Inflammatory macrophage (primary cell): ENCODE results near the gene GNAT1.
"Not testable (repeated sequence)": the region's sequence is repeated elsewhere in the genome, so short reads cannot be mapped to it uniquely, and the experiment has no call there.

Experiments used
- DNase-seq, 2 donors: peaks; one replicate each; pipeline ENCODE4 v3.0.0-alpha.2; 2020 to 2022

Gene GNAT1

DNA sequence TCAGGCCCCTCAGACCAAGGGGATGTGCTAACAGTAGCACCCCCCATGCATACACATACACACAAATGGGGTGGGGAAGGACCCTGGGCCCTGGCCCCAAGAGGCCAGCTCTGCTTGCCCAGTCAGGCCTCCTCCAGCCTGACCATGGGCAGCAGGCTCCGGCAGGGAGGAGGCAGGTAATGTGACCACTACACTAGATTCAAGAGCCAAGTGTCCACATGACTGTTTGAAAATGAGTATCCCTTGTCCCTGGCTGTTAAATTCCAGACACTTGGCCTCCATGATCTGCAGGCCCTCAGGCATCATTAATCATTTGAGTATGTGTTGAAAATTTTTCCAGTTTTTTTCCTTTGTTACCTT is 30.7 kb downstream of the GNAT1 start:
- no peak for DNase-seq

DNA sequence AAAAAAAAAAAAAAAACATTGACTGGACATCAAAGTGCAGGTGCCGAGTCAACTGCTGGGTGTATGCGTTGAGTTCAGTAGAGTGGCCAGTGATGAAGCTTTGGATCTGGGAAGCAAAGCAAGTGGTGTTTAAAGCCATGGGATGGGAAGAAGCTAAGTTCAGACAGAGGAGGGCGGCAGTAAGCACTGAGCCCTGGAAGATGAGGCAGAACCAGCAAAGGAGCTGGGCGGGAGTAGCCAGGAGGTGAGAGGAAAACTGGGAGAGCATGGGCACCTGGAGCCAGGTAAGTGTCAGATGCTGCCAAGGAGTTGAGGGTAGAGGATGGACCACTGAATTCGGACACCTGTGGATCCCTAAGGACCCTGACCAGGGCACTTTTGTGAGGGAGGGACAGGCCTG is 33.2 kb downstream of the GNAT1 start:
- DNase-seq, result no peak

DNA sequence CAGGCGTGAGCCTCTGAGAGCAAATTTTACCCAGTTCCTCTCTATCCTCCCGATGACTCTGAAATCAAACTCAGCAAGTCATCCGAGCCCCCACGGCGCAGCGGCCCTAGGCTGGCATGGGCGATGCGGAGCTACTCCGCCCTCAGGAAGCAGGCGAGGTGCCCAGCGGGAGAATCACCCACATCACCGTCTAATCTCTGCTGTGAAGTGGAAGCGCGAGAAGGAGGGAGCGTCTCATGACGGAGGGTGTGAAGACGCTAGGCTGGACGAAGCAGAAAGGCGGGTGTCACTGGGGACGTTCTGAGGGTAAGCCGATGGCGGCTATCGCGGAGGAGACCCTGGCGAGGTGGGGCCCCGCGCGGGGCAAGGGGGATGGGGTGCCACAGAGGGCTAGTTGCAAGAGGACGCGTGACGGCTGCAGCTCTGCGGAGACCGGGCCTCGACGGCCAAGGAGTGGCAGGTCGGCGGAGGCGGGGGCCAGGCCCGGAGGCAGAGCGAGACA is 35.5 kb downstream of the GNAT1 start:
- DNase-seq, result peak in 1 of 2 donors; percentile 24

DNA sequence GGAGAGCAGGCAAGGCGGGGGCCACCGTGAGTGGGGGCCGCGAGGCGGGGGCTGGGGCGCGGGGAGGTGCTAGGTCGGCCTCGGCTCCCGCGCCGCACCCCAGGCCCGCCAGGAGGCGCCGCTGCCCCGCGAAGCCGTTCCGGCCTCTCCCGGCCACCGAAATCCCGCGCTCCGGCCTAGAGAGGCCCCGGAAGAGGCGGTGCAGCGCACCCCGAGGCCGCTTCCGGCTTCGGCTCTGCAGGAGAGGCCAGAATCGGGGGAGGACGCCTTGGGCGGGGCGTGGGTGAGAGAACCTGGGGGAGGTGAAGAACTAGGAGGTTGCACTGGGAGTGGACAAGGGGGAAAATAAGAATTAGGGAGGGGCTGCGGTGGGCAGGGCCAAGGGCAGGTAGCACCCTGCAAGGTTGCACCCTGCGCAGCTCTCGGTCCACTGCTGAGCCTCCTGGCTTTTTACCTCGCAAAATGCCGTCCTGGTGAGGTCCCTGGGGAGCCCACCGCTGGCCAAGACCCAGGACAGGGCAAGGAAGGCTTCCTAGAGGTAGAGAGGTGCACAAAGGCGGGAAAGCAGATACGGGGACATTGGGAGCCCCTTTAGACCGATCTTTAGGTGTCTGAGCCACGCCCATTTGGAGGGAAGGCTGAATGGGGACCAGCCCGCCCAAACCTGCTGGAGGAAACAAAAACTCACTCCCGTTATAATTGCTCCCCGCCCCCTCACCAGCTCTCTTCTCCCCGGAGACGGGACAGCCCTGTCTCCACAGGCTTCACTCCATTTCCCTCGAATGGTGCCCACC is 36.2 kb downstream of the GNAT1 start:
- peak; percentile 87 to 90 for DNase-seq

DNA sequence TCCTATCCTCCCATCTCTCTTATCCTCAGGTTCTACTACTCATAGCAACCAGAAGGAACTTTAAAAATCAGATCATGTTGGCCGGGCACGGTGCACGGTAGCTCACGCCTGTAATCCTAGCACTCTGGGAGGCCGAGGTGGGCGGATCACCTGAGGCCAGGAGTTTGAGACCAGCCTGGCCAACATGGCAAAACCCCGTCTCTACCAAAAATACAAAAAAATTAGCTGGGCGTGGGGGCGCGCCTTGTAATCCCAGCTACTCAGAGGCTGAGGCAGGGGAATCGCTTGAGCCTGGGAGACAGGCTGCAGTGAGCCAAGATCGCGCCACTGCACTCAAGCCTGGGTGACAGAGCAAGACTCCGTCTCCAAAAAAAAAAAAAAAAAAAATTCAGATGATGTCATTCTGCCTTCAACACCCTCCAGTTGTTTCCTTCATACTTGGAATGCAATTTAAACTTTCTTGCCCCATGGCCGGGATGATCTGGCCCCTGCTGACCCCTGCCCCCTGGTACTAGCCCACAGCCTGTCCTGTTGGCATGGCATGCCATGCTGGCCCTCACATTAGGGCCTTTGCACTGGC is 36.9 kb downstream of the GNAT1 start:
- not testable (repeated sequence) for DNase-seq

DNA sequence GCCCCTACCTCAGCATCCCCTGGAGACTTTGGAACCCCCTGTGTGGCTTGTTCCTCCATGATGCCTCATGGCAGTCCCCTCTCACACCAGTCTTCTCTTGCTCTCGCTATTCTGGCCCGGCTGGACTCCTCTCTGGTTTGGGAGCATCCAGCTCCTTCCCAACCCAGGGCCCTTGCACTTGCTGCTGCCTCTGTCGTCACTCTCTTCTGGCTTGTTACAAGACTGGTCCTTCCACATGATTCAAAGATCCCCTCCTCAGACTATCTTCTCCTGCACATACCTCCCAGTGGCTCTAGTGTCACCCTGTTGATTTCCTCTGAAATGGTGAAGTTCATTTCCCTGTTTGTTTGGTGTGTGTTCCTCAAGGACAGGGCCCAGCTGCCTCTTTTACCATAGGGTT is 38.1 kb downstream of the GNAT1 start:
- no peak for DNase-seq

DNA sequence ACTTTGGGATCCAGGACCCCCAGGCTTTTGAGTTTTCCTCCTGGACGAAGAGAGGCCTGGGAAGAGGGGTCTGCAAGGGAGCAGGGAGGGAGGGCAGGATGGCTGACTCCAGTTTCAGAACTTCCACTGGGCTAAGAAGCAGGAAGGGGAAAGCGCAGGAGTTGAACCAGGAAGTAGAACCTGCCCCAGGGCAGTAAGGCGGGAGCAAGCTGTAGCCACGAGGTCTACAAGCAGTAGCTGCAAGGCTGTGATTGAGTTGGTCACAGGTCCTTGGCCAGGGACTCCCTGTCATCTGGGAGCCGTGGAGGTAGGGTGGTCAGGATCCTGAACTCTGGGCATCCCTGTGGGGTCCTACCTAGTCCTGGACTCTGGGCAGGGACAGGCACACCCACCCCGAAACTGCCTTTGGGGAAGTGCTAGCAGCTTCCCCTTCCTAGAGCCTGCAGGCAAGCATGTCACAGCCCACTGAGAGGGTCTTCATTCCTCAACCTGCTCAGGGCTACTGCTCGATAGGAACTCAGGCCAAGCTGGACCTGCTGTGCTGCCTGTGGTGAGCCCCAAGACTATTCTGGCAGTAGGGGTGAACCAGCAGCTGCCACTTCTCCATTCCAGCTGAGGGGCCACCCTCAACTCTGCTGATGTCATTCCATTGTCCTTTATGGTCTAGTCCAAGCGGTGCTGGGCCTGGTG is 38.8 kb downstream of the GNAT1 start:
- DNase-seq, result peak; percentile 63 to 78

DNA sequence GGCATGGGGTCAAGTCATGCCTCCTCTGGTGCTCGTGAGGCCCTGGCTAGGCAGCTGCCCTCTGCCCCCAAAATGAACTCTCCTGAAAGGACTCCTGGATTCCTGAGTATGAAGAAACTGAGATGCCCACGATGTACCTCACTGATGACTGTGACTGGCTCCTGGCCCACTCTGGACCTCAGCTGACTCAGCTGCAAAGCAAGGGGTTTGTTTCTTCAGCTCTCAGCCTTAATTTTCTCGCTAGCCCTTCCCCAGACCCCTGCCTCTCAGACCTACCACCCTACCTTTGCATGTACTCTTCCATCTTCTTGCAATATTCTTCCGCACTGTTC is 39.4 kb downstream of the GNAT1 start:
- DNase-seq, result no peak

DNA sequence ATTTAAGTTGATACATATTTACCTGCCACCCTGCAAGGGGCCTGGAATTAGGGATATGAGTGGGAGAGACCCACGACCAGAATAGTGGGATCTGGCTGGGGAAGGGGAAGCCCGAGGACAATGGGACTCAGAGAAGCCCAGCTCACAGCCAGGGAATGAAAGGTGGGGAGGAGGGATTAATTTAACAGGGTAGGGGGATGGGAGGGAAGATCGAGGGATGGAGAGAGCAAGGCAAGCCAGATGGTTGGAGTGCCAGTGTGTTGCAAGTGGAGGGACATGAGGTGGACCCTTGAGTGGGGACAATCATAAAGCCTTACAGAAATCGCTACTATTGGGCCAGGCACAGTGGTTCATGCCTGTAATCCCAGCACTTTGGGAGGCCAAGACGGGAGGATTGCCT is 40.2 kb downstream of the GNAT1 start:
- no peak for DNase-seq

DNA sequence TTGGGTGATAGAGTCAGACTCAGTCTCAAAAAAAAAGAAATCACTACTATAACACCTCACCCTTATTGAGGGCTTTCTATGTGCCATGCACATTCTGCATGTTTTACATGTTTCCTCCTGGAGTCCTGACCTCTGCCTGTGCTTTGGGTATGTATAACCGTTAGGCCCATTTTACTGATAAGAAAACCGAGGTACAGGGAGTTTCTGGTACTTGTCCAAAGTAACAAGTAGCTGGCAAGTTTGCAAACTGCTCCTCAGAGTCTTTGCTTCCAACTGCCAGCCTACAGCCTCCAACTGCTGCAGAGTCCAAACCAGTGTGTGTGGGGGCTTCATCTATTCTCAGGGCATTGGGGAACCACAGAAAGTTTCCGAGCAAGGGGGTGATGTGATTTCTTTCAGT is 40.9 kb downstream of the GNAT1 start:
- no peak for DNase-seq

DNA sequence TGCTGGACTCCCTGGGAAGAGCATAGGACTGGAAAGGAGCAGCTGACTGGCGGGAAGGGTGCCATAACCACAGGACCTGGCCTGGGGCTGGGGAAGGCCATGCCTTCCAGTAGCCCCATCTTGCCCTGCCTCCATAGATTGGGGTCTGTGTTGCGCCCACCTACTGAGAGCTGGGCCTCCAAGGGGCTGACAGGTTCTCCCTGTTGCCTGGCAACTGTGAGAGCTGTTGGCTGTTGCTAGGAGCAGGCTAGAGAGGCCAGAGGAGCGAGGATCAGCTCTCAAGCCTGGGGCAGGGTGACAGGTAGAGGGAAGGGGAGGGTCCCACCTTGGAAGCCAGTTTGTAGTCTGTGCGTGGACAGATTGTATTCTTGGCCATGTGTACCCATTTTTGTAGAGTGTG is 41.8 kb downstream of the GNAT1 start:
- DNase-seq, result no peak

DNA sequence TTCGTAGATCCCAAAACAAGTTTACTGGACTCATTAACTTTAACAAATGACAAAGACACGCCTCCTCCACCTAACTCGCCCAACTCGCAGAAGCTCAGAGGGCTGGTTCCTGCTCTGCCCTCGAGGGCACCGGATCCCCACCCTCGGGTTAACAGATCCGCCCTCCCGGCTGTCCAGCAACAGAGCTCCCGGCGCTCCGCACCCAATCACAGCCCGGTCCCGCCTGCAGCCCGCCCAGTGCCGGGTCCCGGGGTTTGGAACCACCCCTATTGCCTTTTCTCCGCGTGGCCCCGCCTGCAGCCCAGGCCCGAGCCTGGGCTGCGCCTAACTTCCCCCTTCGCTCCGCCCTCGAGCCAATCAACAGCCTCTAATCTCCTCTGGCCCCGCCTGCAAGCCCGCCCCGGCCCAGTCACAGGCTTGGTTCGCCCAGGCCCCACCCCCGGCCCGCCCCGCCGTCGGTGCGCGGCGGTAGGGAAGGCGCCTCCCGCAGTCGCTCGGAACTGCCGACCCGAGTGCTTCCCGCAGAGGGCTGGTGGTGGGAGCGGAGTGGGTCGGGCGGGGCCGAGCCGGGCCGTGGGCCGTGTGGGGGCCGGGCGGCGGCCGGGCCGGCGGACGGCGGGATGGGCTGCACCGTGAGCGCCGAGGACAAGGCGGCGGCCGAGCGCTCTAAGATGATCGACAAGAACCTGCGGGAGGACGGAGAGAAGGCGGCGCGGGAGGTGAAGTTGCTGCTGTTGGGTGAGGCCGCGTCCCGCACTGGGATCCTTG is 44.5 kb downstream of the GNAT1 start, which contains the start of gene GNAI2:
Gene GNAI2, plus strand, starts transcription at position 489 of the 768 bp plus-strand sequence. Its CDS starts 132 bp downstream, at position 621.
- DNase-seq, result peak; percentile 99

DNA sequence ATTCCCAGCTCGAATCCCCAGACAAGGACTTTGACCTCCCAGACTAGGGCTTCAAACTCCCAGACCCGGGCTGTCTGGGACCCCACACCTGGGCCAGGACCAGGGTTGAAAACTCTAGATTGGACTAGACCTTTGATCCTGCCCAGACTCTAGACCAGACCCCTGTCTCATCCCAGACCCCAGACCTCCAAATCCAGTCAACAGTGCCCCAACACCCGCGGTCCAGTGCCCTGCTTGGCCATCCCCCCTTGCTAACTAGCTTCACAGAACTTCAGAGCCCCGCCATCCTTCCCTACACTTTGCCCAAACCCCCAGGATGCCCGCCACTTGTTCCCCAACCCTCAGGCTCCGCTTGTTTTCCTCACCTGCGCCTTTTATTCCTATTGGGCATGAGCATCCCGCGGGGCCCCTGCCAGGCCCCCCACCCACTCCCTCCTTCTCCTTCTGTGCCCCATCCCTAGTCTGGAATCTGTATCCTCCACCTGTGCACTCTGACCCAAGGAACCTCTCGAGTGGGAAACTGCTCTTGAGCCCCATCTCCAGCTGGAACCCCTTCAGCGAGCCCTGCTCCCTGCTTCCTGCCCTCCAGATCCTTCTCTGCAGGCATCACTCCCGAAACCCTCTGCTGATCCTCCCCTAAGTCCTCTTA is 45.2 kb downstream of the GNAT1 start:
- no peak for DNase-seq

DNA sequence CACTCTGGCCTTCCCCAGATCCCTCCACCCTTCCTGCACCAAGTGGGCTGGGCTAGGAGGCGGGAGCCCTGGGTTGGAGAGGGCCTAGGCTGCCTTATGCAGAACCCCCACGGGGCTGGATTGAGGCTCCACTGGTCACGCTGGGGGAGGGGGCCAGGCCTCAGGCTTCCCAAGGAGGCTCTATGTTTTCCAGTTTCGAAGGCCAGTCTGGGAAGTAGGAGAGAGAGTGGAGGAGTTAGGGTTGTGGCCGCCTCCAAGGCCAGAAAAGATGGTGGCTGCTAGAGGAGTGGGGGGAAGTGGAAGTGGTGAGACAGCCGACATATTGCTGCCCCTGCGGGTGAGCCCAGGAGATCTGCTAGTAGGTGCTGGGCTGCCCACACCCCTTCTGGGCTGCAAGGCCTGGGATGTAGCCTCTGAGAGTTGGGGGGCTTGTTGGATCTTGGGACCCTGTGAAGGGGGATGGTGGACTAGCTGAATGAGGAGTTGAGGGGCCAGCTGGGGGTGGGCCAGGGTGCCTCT is 45.8 kb downstream of the GNAT1 start:
- peak in 1 of 2 donors; percentile 44 for DNase-seq

GRCh38 chr3:50237754-50238548 is 46.5 kb downstream of the GNAT1 start:
- DNase-seq, result peak; percentile 93 to 95

GRCh38 chr3:50238549-50239026 is 47.2 kb downstream of the GNAT1 start:
- DNase-seq, result peak; percentile 70 to 72

- DNase-seq, result no peak
Measured at GRCh38 chr3:50239649-50240048, 48.2 kb downstream of the GNAT1 start.

DNA sequence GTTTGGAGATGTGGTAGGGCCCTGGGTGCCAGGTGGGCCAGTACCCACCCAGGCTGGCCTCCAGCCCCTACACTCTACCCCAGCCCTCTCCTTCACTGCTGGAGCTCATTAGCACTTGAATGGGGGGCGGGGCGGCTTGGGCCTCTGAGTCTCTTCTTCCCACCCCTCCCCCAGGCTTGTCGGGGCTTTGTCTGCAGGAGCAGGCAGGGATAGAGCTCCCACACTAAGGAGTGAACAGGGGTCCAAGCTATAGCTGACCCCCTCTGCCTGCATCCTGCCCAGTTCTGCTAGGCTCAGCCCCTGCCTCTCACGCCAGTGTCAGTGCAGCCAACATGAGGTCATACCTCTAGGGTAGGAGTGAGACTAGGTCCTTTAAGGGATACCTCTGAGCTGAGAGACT is 49.8 kb downstream of the GNAT1 start:
- DNase-seq, result no peak

DNA sequence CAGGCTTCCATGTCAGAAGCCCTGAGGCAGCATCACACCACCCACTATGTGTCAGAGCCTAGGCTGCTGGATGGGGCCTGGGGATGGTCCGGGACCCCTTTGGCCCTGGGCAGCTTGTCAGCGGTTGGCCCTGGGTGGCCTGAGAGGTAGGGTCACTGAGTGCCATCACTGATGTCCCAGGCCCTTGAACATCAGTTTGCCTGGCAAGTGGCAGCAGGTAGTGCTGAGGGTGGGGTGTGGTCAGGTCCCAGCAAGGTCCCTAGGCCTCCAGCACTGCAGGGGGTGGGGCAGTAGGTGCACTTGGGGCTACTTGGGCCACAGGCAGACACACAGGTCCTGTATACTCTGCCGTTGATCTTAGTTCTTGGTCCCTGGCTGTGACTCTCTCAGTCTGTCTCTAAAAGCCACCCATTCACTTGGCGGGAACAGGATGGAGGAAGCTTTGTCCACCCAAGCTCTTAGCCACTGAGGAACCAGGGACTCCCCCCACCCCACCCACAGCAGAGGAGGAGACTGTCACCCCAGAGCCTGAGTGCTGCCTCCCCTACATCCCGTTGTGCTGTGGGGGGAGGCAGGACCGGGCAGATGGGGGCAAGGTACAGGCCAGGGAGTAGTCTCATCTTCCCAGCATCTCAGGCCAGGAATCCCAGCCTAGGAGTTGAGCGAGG is 50.4 kb downstream of the GNAT1 start:
- DNase-seq, result peak in 1 of 2 donors; percentile 33

- no peak for DNase-seq
Measured at GRCh38 chr3:50242381-50242770, 51.0 kb downstream of the GNAT1 start.
